Retina (tissue), 1 donor: ENCODE results near the gene TSPEAR.
"Not testable (repeated sequence)": the region's sequence is repeated elsewhere in the genome, so short reads cannot be mapped to it uniquely, and the experiment has no call there.

Experiments used
- DNase-seq: peaks from one replicate; pipeline ENCODE4 v3.0.0-alpha.2; 2016

The TSPEAR gene

DNA sequence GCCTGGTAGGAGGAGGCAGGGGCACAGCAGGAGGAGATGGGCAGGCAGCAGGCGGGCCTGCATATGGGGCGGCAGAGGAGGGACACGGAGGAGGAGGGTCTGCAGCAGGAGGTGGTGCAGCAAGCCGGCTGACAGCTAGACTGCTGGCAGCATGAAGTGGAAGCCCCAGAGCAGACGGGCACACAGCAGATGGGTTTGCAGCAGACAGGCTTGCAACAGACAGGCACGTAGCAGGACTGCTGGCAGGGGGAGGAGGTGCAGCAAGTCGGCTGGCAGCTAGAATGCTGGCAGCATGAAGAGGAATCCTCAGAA, 131.6 kb downstream of the TSPEAR start:
- DNase-seq: no peak

DNA sequence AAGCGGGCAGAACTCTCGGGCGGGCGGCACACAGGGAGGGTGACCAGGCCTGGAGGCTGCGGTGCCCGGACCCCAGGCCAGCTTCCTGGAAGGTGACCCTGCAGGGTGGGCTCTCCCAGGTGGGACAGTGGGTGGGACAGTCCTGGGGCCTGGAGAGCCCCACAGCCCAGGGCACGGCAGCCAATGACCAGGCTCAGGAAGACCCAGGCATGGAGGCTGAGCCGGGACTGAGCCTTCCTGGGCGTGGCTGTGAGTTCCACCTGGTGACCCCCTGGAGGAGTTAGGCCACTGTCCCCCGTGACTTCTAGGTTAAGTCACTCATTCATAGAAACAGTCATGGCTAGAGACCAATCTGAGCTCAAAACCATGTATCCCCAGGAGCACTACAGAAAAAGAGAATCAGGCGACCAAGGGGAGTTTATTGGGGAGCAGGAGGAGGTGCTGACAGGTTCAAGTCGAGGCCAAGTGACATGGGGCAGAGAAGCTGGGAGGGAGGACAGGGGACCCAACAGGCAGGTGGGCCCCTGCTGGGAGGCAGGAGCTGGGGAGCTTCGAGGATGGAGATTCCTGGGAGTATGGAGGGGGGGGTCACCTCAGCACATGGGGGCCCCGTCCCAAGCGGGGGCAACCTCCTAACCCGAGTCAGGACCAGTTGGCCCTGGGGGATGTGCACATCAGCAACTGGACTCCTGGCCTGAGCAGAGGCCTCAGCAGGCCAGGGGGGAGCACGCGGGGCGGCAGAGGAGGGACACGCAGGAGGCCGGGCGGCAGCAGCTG, 132.1 kb downstream of the TSPEAR start:
- no peak for DNase-seq

DNA sequence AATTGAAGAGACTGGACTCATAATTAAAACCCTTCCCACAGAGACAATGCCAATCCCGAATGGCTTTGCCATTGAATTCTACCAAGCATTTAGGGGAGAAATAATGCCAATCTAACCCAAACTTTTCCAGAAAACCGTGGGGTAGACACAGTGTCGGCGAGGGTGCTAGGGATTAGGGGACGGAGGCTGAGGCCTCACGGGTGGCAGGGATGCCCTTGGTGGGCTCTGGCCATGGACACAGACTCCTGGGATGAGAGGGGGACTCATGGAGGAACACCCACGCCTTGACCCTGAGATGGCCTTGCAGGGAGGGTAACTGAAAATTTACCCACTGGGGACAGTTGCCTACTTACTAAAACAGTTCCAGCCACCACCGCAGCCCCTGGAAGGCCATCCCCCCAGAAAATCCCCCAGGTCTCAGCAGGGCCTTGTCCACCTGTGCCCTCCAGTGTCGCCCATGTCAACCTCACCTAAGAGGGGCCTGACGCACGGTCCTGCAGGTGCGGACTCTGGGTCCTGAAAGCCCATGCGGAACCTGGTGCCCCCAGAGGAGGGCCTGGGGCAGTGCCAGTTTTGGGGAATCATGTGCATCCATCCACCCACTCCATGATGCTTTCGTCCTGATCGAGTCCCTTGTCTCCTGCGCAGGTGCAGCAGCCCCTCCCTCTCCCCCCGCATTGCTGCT, 132.9 kb downstream of the TSPEAR start:
- no peak for DNase-seq

DNA sequence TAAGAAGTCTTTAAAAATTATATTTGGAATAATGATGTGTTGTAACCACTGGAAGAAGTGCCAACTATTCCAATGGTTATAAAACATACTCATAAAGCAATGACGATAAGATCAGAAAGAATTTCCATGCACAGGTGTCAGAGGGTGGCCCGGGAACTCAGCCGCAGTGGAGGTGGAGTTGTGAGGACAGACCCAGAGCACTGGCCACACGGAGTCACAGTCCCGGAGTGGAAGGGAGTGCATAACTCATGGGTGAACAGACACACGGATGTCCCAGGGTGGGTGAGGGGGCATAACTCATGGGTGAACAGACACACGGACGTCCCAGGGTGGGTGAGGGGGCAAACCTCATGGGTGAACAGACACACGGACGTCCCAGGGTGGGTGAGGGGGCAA, 135.3 kb downstream of the TSPEAR start:
- DNase-seq: no peak

DNA sequence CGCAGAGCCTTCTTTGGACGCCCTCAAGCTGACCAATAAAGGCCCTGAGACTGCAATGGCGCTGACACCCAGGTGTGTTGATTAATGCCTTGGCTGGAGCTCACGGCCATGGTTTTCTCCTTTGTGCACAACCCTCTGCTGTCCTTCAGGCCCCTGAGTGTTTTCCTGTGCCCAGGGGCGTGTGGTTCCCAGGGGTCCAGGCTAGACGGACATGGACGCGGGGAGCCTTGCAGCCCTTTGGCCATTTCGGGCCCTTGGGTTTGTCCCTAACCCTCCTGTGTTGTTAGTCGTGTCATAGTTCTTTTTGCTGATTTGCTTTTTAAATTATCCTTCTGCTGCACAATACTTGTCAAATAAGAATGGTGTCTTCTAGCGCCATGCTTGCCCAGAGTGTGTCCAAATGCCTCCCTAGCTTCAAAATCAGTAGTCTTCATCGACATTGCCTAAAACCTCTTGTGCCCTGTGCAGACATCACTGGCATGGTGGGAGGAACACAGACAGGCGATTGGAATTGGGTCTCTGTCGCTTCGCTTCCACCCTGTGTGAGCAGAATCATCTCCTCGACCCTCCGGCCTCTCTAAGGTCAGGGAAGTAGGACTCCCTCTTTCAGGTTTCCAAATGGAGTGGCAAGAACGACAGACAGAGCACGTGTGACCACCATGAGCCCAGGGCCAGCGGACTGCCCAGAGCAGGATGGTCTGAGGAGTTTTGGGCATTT, 135.9 kb downstream of the TSPEAR start:
- DNase-seq: no peak

DNA sequence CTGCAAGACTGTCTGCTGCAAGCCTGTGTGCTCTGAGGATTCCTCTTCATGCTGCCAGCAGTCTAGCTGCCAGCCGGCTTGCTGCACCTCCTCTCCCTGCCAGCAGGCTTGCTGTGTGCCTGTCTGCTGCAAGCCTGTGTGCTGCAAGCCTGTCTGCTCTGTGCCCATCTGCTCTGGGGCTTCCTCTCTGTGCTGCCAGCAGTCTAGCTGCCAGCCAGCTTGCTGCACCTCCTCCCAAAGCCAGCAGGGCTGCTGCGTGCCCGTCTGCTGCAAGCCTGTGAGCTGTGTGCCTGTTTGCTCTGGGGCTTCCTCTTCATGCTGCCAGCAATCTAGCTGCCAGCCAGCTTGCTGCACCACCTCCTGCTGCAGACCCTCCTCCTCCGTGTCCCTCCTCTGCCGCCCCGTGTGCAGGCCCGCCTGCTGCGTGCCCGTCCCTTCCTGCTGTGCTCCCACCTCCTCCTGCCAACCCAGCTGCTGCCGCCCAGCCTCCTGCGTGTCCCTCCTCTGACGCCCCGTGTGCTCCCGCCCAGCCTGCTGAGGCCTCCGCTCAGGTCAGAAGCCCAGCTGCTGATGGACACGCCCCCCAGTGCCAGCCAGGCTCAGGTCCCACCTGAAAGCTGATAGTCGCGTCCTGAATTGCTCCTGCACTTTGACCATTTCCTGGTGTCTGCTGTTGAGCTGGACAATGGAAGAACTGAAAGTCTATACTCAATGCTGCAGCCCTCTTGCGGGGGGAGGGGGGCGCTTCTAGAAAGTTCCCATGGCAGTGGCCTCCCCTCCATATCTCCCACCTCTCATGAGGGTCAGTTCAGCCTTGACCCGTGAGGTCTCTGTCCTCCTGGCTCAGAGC, 136.7 kb downstream of the TSPEAR start:
- no peak for DNase-seq

DNA sequence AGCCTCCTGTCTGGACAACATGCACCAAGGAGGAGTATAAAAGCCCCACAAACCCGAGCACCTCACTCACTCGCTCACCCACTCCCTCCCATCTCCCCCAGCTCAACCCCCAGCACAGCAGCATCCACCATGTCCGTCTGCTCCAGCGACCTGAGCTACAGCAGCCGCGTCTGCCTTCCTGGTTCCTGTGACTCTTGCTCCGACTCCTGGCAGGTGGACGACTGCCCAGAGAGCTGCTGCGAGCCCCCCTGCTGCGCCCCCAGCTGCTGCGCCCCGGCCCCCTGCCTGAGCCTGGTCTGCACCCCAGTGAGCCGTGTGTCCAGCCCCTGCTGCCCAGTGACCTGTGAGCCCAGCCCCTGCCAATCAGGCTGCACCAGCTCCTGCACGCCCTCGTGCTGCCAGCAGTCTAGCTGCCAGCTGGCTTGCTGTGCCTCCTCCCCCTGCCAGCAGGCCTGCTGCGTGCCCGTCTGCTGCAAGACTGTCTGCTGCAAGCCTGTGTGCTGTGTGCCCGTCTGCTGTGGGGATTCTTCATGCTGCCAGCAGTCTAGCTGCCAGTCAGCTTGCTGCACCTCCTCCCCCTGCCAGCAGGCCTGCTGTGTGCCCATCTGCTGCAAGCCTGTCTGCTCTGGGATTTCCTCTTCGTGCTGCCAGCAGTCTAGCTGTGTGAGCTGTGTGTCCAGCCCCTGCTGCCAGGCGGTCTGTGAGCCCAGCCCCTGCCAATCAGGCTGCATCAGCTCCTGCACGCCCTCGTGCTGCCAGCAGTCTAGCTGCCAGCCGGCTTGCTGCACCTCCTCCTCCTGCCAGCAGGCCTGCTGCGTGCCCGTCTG, 137.5 kb downstream of the TSPEAR start, which contains the start of gene KRTAP10-4:
TSS of gene KRTAP10-4 (plus strand) at position 100 of the 827 bp plus-strand sequence. CDS start at position 130, 30 bp downstream.
- DNase-seq: not testable (repeated sequence)

DNA sequence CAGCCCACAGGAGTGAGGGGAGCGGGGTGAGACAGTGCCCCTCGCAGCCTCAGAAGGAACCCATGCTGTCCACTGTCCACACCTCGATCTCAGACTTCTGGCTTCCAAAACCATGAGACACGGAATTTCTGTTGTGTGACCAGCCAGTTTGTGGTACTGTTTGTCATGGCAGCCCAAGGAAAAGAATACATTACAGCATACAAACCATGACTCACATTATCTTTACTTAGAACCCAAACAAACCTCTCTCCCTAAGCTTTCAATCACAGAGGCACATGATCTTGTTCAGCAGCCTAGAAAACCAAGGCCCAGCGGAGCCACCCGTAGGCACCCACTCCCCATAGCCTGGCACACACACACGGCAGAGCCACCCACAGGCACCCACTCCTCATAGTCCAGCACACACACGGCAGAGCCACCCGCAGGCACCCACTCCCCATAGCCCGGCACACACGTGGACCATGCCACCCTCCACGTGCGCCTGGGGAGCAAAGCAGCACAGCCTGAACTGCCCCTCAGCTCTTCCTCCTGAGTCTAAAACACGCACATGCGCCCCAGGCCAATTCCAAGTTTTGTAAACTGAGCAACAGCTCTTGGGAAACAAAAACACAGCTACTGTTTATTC, 138.3 kb downstream of the TSPEAR start:
- DNase-seq: no peak

DNA sequence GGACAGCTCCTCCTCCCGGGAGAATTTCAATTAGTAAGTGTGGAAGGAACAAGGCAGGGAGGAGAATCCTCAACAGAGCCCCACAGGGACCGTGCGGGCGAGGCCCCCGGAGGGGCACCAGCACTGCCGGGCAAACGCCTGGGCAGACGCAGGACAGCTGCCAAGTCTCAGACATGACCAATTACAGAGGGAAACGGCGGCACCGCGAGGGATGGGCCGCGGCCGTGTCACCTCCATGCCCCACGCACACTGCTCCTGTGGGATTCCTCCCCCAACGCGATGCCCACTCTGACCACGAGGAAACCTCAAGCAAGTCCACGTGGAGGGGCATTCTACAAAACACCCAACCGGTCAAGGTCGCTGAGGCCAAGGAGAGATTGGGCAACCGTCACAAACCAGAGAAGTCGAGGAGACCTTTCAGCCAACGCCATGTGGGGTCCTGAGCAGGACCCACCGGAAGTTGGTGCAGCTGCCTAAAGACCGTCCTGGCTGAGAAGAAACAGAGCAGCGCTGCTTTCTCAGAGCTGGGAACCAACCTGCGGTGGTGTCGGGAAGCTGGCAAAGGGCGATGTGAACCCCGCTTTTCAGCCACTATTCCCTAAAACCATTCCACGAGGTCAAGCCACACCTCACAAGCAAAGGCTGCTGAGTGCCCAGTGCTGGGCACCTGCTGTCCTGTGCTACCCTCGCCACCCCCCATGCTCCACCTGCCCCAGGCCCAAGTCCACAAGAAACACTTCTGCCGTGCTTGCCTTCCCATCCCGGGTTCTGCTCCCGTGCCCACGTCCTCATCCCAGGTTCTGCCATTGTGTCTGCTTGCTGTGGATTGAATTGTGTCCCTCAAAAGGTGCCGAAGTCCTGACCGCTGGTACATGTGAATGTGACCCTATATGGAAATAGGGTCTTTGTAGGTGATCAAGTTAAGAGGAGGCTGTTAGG, 139.3 kb downstream of the TSPEAR start:
- no peak for DNase-seq

DNA sequence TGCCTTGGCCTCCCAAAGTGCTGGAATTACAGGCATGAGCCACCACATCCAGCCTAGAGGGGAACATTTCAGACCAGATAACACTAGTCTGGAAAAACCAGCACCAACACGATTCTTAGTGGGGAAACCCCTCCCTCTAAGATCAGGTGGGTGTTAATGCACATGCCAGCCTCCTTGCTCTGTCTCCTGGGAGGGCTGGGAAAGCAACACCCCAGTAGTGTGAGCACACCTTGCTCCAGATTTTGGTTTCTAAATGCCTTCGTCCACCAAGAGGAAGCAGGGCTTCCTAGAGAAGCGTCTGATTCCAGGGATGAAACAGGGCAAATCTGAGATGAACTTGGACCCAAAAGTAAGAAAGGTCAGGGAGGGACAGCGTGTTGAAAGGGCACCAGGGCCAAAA, 140.1 kb downstream of the TSPEAR start:
- DNase-seq: no peak

DNA sequence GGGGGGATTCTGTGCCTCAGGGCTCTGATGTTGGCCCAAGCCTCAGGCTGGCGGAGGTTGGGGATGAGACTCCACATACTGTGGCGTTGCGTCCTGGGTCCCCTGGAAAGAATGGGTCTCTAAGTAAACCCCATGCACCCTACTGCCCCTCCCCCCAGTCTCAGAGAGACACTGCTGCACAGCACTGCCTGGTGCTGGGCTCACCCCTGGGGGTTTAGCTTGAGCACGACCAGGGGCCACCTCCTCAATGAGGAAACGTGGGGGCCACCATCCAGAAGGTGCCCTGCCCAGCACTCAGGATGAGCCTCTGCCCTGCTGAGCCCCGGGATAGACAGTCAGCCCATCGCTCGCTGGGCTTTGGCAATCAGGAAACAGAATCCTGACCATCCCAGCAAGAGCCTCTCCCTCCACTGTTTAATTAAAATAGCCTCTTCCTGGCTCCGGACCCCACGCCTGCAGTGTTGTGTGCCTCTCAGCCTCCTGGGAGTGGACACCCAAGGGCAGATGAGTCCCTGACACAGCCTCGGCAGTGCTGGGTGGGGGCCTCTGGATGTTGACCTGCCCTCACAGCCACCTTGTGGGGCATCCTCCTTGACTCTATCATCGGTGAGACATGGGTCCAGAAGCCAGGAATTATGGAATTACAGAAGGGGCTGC, 141.4 kb downstream of the TSPEAR start:
- no peak for DNase-seq

DNA sequence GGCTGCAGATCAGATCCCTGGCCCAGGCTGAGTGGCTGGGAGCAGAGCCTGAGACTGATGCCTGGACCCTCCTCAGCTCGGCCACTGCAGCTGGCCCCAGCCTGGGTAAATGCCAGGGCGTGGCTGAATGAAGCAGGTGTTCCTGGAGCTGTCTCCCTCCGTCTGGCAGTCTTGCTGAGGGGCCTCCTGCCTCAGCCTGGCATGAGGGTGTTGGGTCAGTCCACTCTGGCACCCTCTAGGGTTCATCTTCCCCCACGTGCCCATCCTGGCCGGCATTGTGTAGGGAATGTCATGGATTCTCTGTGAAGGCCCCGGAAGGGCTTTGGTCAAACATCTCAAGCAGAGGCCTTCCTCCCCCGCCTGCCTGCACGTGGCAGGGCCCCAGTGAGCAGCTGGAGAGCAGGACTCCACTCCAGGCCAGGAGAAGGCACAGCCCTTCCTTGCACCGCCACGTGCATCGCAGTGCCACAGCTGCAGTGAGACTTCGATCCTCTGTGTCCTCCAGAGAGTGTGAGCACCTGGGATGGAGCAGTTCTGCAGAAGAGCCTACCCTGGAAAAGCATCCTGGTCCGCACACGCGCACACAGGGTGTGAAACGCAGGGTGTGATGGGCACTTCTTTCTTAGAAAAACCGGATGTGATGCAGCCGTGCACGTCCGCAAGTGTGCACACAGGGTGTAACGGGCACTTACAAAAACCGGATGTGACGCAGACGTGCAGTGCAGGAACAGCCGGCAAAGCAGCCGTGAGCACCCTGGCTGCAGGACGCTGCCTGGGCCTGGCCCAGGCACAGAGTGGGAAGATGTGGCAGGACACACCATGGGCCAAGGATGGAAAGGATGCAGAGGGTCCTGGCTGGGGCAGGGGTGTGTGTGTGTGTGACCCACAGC, 142.5 kb downstream of the TSPEAR start:
- DNase-seq: no peak

DNA sequence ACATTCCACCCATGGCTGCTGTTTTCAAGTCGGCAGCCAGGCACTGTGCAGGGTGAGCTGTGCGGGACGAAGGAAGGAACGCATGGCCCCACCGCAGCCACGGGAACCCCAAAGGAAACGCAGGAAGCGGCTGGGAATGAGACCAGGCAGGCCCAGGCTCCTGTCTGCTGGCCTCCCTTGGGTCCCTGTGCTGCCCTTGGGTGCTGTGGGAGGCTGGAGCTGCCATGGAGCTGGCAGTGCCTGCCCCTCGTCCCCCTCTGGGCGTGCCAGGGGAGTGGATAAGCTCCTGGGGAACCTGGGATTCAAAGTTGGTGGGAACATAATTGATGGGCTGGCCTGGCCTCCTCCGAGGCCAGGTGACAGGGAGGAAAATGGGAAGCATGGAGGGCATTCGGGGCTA, 143.1 kb downstream of the TSPEAR start:
- DNase-seq: no peak

DNA sequence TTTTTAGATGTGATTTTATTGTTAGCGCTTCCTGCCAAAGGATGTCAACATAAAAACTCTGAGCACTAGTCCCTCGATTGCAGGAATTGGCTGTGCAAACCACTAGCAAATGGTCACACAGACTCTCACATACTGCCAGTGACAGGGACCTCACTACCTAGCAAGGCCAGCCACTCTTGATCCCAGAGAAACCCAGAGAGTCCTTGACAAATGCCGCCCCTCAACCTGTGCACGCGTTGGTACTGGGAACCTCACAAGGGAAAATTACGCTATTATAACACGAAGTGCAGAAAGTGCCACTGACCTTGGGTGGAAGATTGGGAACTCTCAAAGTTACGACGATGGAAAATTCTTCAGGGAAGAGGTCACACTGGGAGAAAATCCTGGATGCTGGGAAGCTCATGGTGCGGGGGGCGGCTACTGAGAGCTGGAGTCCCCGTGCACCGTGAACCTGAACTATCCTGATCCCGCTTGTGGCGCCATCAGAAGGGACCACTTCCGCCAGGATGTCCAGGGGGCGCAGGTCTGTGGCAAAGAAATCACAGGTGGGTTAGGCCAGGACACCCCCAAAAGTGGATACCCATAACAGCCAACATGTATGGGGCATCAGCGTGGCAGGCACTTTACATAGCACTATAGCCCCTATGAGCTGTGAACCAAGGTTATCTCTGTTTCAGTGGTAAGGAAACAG, 143.7 kb downstream of the TSPEAR start:
- DNase-seq: no peak

DNA sequence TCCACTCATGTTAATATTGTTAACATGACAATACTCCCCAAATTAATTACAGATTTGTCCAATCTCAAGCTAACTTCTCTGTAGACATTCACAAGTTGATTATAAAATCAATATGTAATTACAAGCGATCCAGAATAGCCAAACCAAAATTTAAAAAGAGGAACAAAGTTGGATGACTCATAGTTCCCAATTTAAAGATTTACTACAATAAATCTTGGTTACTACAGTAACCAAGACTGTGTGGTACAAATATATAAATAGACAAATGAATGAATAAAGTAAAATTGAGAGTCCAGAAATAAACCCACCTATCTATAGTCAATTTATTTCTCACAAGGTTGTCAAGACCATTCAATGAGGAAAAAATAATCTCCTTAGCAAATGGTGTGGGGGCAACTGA, 145.0 kb downstream of the TSPEAR start:
- DNase-seq: no peak

DNA sequence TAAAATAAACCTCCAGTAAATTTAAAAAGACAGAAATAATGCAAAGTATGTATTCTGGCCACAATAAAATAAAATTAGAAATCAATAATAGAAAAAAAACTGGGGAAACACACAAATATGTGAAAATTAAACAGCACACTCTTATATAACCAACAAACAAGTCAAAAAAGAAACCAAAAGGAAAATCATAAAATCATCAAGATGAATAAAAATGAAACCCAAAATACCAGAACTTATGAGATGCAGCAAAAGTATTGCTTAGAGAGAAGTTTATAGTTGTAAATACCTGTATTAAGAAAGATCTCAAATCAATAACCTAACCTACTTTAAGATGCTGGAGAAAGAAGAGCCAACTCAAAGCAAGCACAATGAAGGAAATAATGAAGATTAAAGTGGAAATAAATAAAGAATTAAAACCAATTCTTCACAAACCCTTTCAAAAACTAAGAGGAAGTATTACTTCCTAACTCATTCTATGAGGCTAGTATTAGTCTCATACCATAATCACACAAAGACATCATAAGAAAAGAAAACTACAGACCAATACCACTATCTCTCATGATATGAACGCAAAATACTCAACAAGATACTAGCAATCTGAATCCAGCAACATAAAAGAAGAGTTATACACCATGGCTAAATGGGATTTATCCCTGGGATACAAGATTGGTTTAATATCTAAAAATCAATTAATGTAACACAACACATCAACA, 146.3 kb downstream of the TSPEAR start:
- DNase-seq: no peak

DNA sequence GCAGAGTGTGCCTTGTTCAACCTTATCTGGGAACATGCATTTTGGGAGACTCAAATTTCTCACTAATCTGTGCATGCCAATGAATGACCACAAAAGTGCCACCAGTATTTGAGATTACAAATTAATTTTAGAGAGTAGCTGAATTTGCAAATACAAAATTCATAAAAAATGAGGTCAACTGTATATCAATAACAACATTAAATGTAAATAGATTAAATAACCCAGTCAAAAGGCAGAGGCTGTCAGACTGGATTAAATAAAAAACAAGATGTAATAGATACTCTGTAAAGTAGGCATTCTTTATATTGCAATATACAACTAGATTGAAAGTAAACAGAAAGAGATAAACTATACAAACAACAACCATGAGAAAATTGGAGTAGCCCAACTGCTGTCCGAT, 147.3 kb downstream of the TSPEAR start:
- no peak for DNase-seq
